Measurements from ENCODE around the gene GPER1.
A peak's percentile ranks its signal among the peaks of the same experiment; 100 is the strongest.
"Not testable (repeated sequence)": the region's sequence is repeated elsewhere in the genome, so short reads cannot be mapped to it uniquely, and the experiment has no call there.

GPER1 gene

GRCh38 chr7:1068013-1068412, 19.9 kb upstream of the GPER1 start:
- no peak for DNase-seq (ENCODE audit: low read depth in 3 of 3)

GRCh38 chr7:1068619-1069018, 19.3 kb upstream of the GPER1 start:
- DNase-seq (ENCODE audit: low read depth in 3 of 3) = no peak

GRCh38 chr7:1070544-1071011, 17.3 kb upstream of the GPER1 start:
- DNase-seq (ENCODE audit: low read depth in 3 of 3) = no peak

GRCh38 chr7:1071731-1072254, 16.1 kb upstream of the GPER1 start:
- no peak for DNase-seq (ENCODE audit: low read depth in 3 of 3)

GRCh38 chr7:1073142-1073977, 14.6 kb upstream of the GPER1 start:
- DNase-seq (ENCODE audit: low read depth in 3 of 3) = no peak

GRCh38 chr7:1074018-1074417, 13.9 kb upstream of the GPER1 start:
- DNase-seq (ENCODE audit: low read depth in 3 of 3) = not testable (repeated sequence)

GRCh38 chr7:1074593-1075431, 13.1 kb upstream of the GPER1 start:
- no peak for DNase-seq (ENCODE audit: low read depth in 3 of 3)

- DNase-seq (ENCODE audit: low read depth in 3 of 3) = no peak
These were observed 11.5 kb upstream of the GPER1 start for GRCh38 chr7:1076184-1077072.

- no peak for DNase-seq (ENCODE audit: low read depth in 3 of 3)
These were observed 9.4 kb upstream of the GPER1 start for GRCh38 chr7:1078519-1078918.

- DNase-seq (ENCODE audit: low read depth in 3 of 3) = no peak
These were observed 8.9 kb upstream of the GPER1 start for GRCh38 chr7:1078985-1079384.

- DNase-seq (ENCODE audit: low read depth in 3 of 3) = no peak
These were observed 8.4 kb upstream of the GPER1 start for GRCh38 chr7:1079546-1079945.

GRCh38 chr7:1080252-1080920, 7.5 kb upstream of the GPER1 start:
- DNase-seq (ENCODE audit: low read depth in 3 of 3) = no peak

GRCh38 chr7:1080921-1081255, 7.0 kb upstream of the GPER1 start:
- no peak for DNase-seq (ENCODE audit: low read depth in 3 of 3)

GRCh38 chr7:1081336-1081735, 6.6 kb upstream of the GPER1 start:
- no peak for DNase-seq (ENCODE audit: low read depth in 3 of 3)

GRCh38 chr7:1081931-1082401, 5.9 kb upstream of the GPER1 start:
- no peak for DNase-seq (ENCODE audit: low read depth in 3 of 3)

- no peak for DNase-seq (ENCODE audit: low read depth in 3 of 3)
These were observed 3.9 kb upstream of the GPER1 start for GRCh38 chr7:1083729-1084657.

GRCh38 chr7:1085266-1085665, 2.6 kb upstream of the GPER1 start:
- DNase-seq (ENCODE audit: low read depth in 3 of 3) = no peak

- DNase-seq (ENCODE audit: low read depth in 3 of 3) = no peak
These were observed 1.9 kb upstream of the GPER1 start for GRCh38 chr7:1085910-1086421.

- peak; percentile 38 to 56 (median 49) for DNase-seq (ENCODE audit: low read depth in 3 of 3)
These were observed 1.1 kb upstream of the GPER1 start for GRCh38 chr7:1086588-1087464.

Data from stimulated activated CD4-positive, alpha-beta T cell treated with anti-CD3 and anti-CD28 coated beads, TNF-alpha, amount 100 ng/mL, for 4 hours (primary cell).